IMR-90 (cell line): Measurements from ENCODE around the gene ACVR1. TPM values are rescaled to one million over a fixed set of nuclear protein-coding genes. Genes with fewer than 3 reads are reported as not detected.

ENCODE experiments used
- ATAC-seq: fragments of 200-7000 bp; cut with Tn5 transposase; 2 replicates; pipeline ENCODE4 v1.9.1; 2020; ENCODE audit warnings: low read depth, mild to moderate bottlenecking, moderate library complexity
- BruUV-seq: library from RNA; stranded (reverse); fragments of 400-500 nt; replicated peaks from 2 replicates; lab custom pipeline; 2021; lab: Mats Ljungman, UMichigan
- CTCF ChIA-PET: fragments of 300-600 bp; formaldehyde crosslinking; extraction: SDS; loops from one replicate; lab custom pipeline; 2021; ENCODE audit warnings: antibody characterized with exemption; lab: Yijun Ruan, JAX
- POLR2A ChIA-PET: fragments of 300-600 bp; sonication (Branson Sonifier 250); formaldehyde crosslinking; loops from one replicate; lab custom pipeline; 2022; ENCODE audit warnings: antibody characterized with exemption; ENCODE audit not compliant: unreplicated experiment; lab: Charles Lee
- DNase-seq: peaks from one replicate; pipeline ENCODE4 v3.0.0; 2013
- H2AFZ ChIP-seq: replicated peaks from 2 replicates; pipeline ENCODE3; 2013; ENCODE audit warnings: low read length, mild to moderate bottlenecking; ENCODE audit not compliant: poor library complexity
- H2AK5ac ChIP-seq: 2 replicates; pipeline ENCODE4 v1.6.1; 2013; ENCODE audit warnings: low read depth, low read length, inconsistent platforms
- H2AK9ac ChIP-seq: replicated peaks from 2 replicates; pipeline ENCODE3; 2013; ENCODE audit warnings: mild to moderate bottlenecking, low read depth, low read length, moderate library complexity; ENCODE audit not compliant: poor library complexity
- H2BK120ac ChIP-seq: 2 replicates; pipeline ENCODE4 v1.6.1; 2013; ENCODE audit warnings: low read depth, low read length, inconsistent platforms
- H2BK15ac ChIP-seq: 3 replicates; pipeline ENCODE4 v1.6.1; 2013; ENCODE audit warnings: low read depth, low read length, inconsistent platforms
- H2BK20ac ChIP-seq: 2 replicates; pipeline ENCODE4 v1.6.1; 2013; ENCODE audit warnings: low read depth, mild to moderate bottlenecking, inconsistent platforms, low read length, moderate library complexity
- H2BK5ac ChIP-seq: 2 replicates; pipeline ENCODE4 v1.6.1; 2013; ENCODE audit warnings: mild to moderate bottlenecking, low read depth, low read length, inconsistent platforms; ENCODE audit not compliant: poor library complexity, severe bottlenecking
- H3K14ac ChIP-seq: replicated peaks from 2 replicates; pipeline ENCODE4 v1.6.1; 2013; ENCODE audit warnings: low read depth, low read length, inconsistent platforms
- H3K18ac ChIP-seq: 2 replicates; pipeline ENCODE4 v1.6.1; 2013; ENCODE audit warnings: low read depth, low read length, control low read depth
- H3K23ac ChIP-seq: 2 replicates; pipeline ENCODE4 v1.6.1; 2013; ENCODE audit warnings: low read depth, low read length, inconsistent platforms
- H3K27ac ChIP-seq: 2 replicates; pipeline ENCODE4 v1.5.1; 2013; ENCODE audit warnings: mild to moderate bottlenecking, control low read depth, low read length; ENCODE audit not compliant: insufficient read depth
- H3K27me3 ChIP-seq: 2 replicates; pipeline ENCODE4 v1.6.1; 2013; ENCODE audit warnings: low read length; ENCODE audit not compliant: control insufficient read depth, insufficient read depth
- H3K36me3 ChIP-seq: 2 replicates; pipeline ENCODE4 v1.6.1; 2013; ENCODE audit warnings: low read length, mixed read lengths; ENCODE audit not compliant: control insufficient read depth, insufficient read depth
- H3K4ac ChIP-seq: 2 replicates; pipeline ENCODE4 v1.6.1; 2013; ENCODE audit warnings: low read depth, low read length, inconsistent platforms
- H3K4me1 ChIP-seq: 2 replicates; pipeline ENCODE4 v1.6.1; 2013; ENCODE audit warnings: low read length, mixed read lengths; ENCODE audit not compliant: control insufficient read depth, insufficient read depth
- H3K4me2 ChIP-seq: 2 replicates; pipeline ENCODE4 v1.6.1; 2013; ENCODE audit warnings: low read depth, mild to moderate bottlenecking, control low read depth, low read length, moderate library complexity
- H3K4me3 ChIP-seq: 2 replicates; pipeline ENCODE4 v1.5.1; 2013; ENCODE audit warnings: low read depth, mild to moderate bottlenecking, control low read depth, low read length, moderate library complexity; ENCODE audit not compliant: insufficient read depth
- H3K56ac ChIP-seq: 2 replicates; pipeline ENCODE4 v1.6.1; 2013; ENCODE audit warnings: low read length, inconsistent platforms; ENCODE audit not compliant: insufficient read depth; ENCODE audit errors: extremely low read depth
- H3K79me1 ChIP-seq, 2 experiments: 2 replicates each; pipeline ENCODE4 v1.6.1; 2013; ENCODE audit warnings: low read length in 2 of 2, inconsistent platforms in 1 of 2, low read depth in 1 of 2
- H3K9ac ChIP-seq: 2 replicates; pipeline ENCODE4 v1.6.1; 2013; ENCODE audit warnings: low read depth, low read length, control low read depth
- H3K9me1 ChIP-seq: 2 replicates; pipeline ENCODE4 v1.6.1; 2013; ENCODE audit warnings: low read length, inconsistent platforms; ENCODE audit not compliant: insufficient read depth
- H3K9me3 ChIP-seq: 2 replicates; pipeline ENCODE4 v1.6.1; 2013; ENCODE audit warnings: low read length; ENCODE audit not compliant: control insufficient read depth, insufficient read depth
- H4K20me1 ChIP-seq: 2 replicates; pipeline ENCODE4 v1.6.1; 2013; ENCODE audit warnings: low read length, inconsistent platforms; ENCODE audit not compliant: insufficient read depth
- H4K5ac ChIP-seq: 2 replicates; pipeline ENCODE4 v1.6.1; 2013; ENCODE audit warnings: mild to moderate bottlenecking, low read depth, low read length, control low read depth
- H4K8ac ChIP-seq, 2 experiments: 2 replicates each; pipeline ENCODE4 v1.6.1; 2013; ENCODE audit warnings: low read depth in 2 of 2, low read length in 2 of 2, control low read depth in 1 of 2, inconsistent platforms in 1 of 2
- H4K91ac ChIP-seq: 2 replicates; pipeline ENCODE4 v1.6.1; 2013; ENCODE audit warnings: low read depth, low read length, inconsistent platforms; ENCODE audit not compliant: insufficient read depth
- CEBPB ChIP-seq: IDR thresholded peaks from 2 replicates; pipeline ENCODE4 v1.6.1; 2012; ENCODE audit warnings: low read depth, low read length, improper control_type of control experiment
- ELK1 ChIP-seq: fragments of 150-350 bp; IDR thresholded peaks from 2 replicates; pipeline ENCODE4 v1.6.1; 2016; ENCODE audit warnings: low read depth, mild to moderate bottlenecking, low read length, moderate library complexity, borderline replicate concordance
- FOS ChIP-seq: fragments of 150-350 bp; IDR thresholded peaks from 2 replicates; pipeline ENCODE4 v1.6.1; 2016; ENCODE audit warnings: low read depth, low read length
- MAFK ChIP-seq: IDR thresholded peaks from 2 replicates; pipeline ENCODE4 v1.6.1; 2012; ENCODE audit warnings: low read depth, low read length, improper control_type of control experiment
- POLR2A ChIP-seq: IDR thresholded peaks from 2 replicates; pipeline ENCODE4 v1.6.1; 2012; ENCODE audit warnings: mild to moderate bottlenecking, low read depth, low read length
- RFX5 ChIP-seq: IDR thresholded peaks from 2 replicates; pipeline ENCODE4 v1.8.0; 2012; ENCODE audit warnings: low read depth, mild to moderate bottlenecking, low read length, moderate library complexity
- WGBS, 2 experiments: methylation state at CpG; one replicate each; pipeline versions ENCODE4 v1.1.5 to v1.1.7; 2013; ENCODE audit warnings: missing lambda C conversion rate in 2 of 2; ENCODE audit not compliant: insufficient read length in 1 of 2; ENCODE audit errors: extremely low coverage in 2 of 2; 5-methylcytosine and 5-hydroxymethylcytosine counted together
- dilution Hi-C: fragments of 300-500 bp; cut with HindIII; formaldehyde crosslinking; loops from one replicate; pipeline ENCODE4 v1.14.3; 2018; ENCODE audit warnings: low sequenced_read_pairs; ENCODE audit not compliant: unreplicated experiment
- in situ Hi-C: fragments of 300-500 bp; cut with MboI; formaldehyde crosslinking; loops from 3 replicates; pipeline ENCODE4 v1.14.3; 2019; ENCODE audit warnings: low sequenced_read_pairs, inconsistent platforms, mixed read lengths
- intact Hi-C: fragments of 100-400 bp; cut with micrococcal nuclease; formaldehyde crosslinking; loops from 2 replicates; pipeline ENCODE4 v1.10.0; 2022
- polyA plus RNA-seq, 3 experiments: library from polyadenylated mRNA; depleted of rRNA; stranded (reverse); fragments of >200 nt; gene quantifications; 2 replicates each; pipeline ENCODE4 v1.2.3, GENCODE V29; 2012; ENCODE audit warnings: low replicate concordance in 1 of 3
- total RNA-seq: library from RNA; depleted of rRNA; stranded (reverse); fragments of >200 nt; gene quantifications from 2 replicates; pipeline ENCODE4 v1.2.3, GENCODE V29; 2012

The ACVR1 gene
- total and polyA plus RNA-seq, 2 of the 4 experiments (the other 2 are of a cell fraction), result 21.1 to 40.8 TPM

DNA sequence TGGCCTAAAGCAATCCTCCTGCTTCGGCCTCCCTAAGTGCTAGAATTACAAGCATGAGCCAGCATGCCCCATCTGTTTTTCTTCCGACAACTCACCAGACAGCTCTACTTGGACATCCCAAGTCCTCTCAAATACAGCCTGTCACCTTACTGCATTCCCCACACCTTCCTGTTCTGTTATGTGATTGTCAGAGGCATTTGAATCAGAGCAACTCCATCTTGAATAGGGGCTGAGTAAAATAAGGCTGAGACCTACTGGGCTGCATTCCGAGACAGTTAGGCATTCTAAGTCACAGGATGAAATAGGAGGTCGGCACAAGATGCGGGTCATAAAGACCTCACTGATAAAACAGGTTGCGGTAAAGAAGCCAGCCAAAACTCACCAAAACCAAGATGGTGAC, 17.3 kb downstream of the ACVR1 start:
- Histone ChIP-seq H3K4me3 (no peak overlapping the region), H2BK15ac (no peak overlapping the region), H2BK20ac (no peak overlapping the region), H3K4ac (no peak overlapping the region), H2BK120ac (no peak overlapping the region), H2BK5ac (no peak overlapping the region), H3K9me1 (peaks cover 6% of the 10 kb centered on the region), H3K36me3 (peaks cover 2% of the 10 kb centered on the region; the same call in 1 of the 2 replicates), H3K9ac (no peak overlapping the region), H4K8ac (no peak overlapping the region), H2AFZ (no peak overlapping the region), H2AK9ac (no peak overlapping the region), H3K23ac (no peak overlapping the region), H3K27ac (no peak overlapping the region), H4K20me1 (peaks cover 15% of the 10 kb centered on the region), H3K56ac (no peak overlapping the region), H2AK5ac (no peak overlapping the region), H3K9me3 (no peaks in the 10 kb centered on the region), H3K27me3 (no peaks in the 10 kb centered on the region), H3K4me2 (no peak overlapping the region), H3K4me1 (peaks cover 7% of the 10 kb centered on the region), H4K5ac (no peak overlapping the region), H3K79me1 (peaks cover 9 to 62% of the 10 kb centered on the region in 2 experiments), H3K14ac (no peak overlapping the region), H3K18ac (no peak overlapping the region), H4K91ac (no peak overlapping the region)
- no TSS peak for BruUV-seq
- dilution Hi-C loops (no loop called here), intact Hi-C loops (loop anchor here (10.0 kb wide), 1 partner anchor 614 kb away; no protein-coding TSS in a partner anchor), in situ Hi-C loops (loop anchor here (25.0 kb wide), 1 partner anchor 1522 kb away; the partner anchor contains the start of gene NR4A2)
- ChIA-PET CTCF (no interaction called here), POLR2A (no interaction called here)
- no CpG with 5 or more reads among the region's 6 CpGs for WGBS, 2 experiments
- TF ChIP-seq MAFK (no peak), RFX5 (no peak), FOS (no peak), ELK1 (no peak), POLR2A (no peak), CEBPB (no peak)
- DNase-seq (no peak), ATAC-seq (no peak)
